GM12891 (cell line): ENCODE results near the gene TNK2.
"Not testable (repeated sequence)": the region's sequence is repeated elsewhere in the genome, so short reads cannot be mapped to it uniquely, and the experiment has no call there.

ENCODE experiments used
- DNase-seq: peaks from one replicate; pipeline ENCODE4 v3.0.0; 2011; ENCODE audit warnings: low spot score; ENCODE audit not compliant: insufficient read length
- FAIRE-seq: peaks from 2 replicates; lab custom pipeline; 2011; peaks lifted over from hg19 to GRCh38; lab: Jason Lieb, UNC
- PAX5 ChIP-seq: IDR thresholded peaks from 2 replicates; pipeline ENCODE4 v1.6.1; 2011; ENCODE audit warnings: low read length, moderate library complexity, mild to moderate bottlenecking; ENCODE audit not compliant: insufficient read depth, severe bottlenecking
- POLR2A ChIP-seq: IDR thresholded peaks from 2 replicates; pipeline ENCODE4 v1.6.1; 2011; ENCODE audit warnings: low read depth, low read length, control low read depth
- POLR2AphosphoS5 ChIP-seq: IDR thresholded peaks from 2 replicates; pipeline ENCODE4 v1.6.1; 2011; ENCODE audit warnings: low read depth, low read length, control low read depth
- POU2F2 ChIP-seq: IDR thresholded peaks from 2 replicates; pipeline ENCODE4 v1.6.1; 2011; ENCODE audit warnings: low read depth, mild to moderate bottlenecking, control low read depth, low read length, moderate library complexity
- SPI1 ChIP-seq: IDR thresholded peaks from 2 replicates; pipeline ENCODE4 v1.6.1; 2011; ENCODE audit warnings: low read depth, low read length, control low read depth
- TAF1 ChIP-seq: IDR thresholded peaks from 2 replicates; pipeline ENCODE4 v1.6.1; 2011; ENCODE audit warnings: low read depth, low read length, control low read depth

Gene TNK2

GRCh38 chr3:195866686-195867511, 41.5 kb downstream of the TNK2 start:
- DNase-seq: no peak
- no peak for FAIRE-seq
- TF ChIP-seq POLR2AphosphoS5: no peak
- no peak for TF ChIP-seq POU2F2
- TF ChIP-seq PAX5: no peak
- TF ChIP-seq POLR2A: no peak

DNA sequence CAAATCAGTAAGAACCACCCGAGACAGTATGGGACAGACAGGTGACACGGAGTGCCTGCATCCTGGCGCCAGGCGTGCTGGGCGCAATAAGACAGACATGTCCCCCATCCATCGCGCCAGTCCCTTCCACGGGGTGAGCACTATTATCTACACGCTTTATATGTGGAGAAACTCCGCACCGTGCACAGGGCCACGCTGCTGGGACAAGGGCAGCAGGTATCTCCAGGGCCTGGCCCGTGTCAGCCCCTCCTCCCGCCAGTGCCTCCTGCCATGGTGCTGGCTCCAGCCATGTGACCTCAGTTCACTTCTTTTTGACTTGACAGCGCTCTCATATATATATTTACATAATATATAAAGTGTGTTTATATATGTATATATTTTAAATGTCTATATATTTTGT, 42.6 kb downstream of the TNK2 start:
- no peak for DNase-seq
- TF ChIP-seq POLR2A: no peak
- no peak for TF ChIP-seq PAX5
- no peak for TF ChIP-seq SPI1
- FAIRE-seq: no peak

DNA sequence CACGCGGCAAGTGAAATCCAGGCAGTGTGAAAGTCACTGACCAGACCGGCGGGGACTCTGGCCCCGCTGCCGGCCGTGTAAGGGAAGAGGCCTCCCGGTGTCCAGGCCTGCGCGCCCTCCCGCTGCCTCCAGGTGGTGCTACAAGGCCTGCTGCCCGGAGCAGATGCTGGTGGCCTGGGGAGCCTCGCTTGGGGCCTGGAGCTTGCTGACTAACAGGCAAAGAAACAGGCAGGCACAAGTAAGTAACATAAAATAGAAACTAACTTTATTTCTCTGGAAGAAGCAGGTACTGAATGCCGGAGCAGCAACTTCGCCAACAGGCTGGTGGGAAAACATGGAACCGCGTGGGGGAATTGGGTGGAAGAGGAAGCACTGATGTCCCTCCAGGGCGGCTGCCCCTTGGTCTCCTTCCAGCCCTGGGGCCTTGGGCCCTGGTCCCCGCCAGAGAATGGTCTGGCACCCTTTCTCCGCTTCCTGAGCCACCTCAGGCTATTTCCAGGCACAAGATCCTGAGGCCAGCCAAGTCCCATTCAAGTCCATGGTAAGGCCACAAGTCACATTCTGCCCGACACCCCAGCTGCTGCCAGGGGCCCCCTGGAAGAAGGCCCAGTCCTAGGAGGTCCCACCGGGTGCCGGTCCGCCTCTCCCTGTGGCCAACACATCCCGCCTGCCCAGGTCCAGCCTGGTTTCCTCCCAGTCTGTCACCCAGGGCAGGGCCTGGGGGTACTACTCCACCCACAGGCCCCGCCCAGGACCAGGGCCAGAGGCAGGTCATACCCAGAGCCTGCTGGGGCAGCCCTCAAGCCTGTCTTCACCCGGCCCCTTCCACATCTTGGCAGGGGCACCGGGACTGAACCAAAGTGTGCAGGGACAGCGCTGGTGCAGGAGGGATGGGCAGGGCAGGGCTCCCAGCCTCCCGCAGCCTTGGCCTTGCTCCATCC, 45.0 kb downstream of the TNK2 start:
- DNase-seq: peak; percentile 90
- peak; percentile 71 for FAIRE-seq
- no peak for TF ChIP-seq TAF1
- no peak for TF ChIP-seq POLR2AphosphoS5
- TF ChIP-seq POLR2A: no peak
- TF ChIP-seq PAX5: no peak
- TF ChIP-seq SPI1: no peak

GRCh38 chr3:195862318-195862717, 46.0 kb downstream of the TNK2 start:
- not testable (repeated sequence) for FAIRE-seq, DNase-seq

- FAIRE-seq: no peak
- TF ChIP-seq TAF1: no peak
- TF ChIP-seq POLR2A: no peak
- TF ChIP-seq PAX5: no peak
- TF ChIP-seq POLR2AphosphoS5: no peak
- TF ChIP-seq SPI1: no peak
- no peak for TF ChIP-seq POU2F2
- DNase-seq: no peak
Measured at GRCh38 chr3:195860456-195860855, 47.9 kb downstream of the TNK2 start.

- TF ChIP-seq POU2F2 (no peak), POLR2A (no peak), POLR2AphosphoS5 (no peak), TAF1 (no peak), SPI1 (no peak), PAX5 (no peak)
- FAIRE-seq: no peak
- no peak for DNase-seq
Measured at GRCh38 chr3:195859846-195860411, 48.4 kb downstream of the TNK2 start.

DNA sequence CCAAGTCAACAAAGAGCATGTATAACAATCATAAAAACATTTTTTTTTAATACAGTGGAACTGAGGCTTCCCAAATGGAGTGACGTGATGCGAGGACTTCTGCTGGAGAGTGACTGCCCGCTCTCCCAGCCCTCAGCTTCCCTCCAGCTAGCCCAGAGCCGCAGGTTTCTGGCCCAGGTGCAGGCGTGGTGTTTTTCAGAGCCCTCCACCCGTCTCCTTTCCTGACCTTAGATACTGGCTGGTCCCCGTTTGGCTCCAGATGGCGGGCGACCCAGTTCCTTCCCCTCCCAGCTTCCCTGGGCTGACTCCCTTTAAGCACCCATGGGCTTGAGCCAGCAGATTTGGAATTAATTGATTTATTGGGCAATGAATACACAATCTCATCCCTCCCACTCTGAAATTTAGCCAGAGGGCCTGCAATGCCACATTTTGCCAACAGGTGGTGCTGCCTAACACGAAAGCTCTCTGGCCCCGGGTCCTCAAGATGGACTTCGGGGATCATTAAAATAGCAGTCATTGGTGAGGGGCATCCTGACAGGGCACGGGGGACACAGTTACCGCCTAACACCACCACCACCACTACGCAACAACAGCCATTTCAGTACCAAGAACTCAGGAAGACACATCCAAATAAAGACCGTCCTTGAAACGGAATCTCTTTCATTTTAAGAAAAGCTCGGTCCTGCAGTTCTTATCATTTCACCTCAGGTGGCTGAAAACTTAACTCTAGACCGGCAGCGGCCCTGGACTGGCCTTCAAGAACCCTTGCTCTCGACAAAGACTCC, 49.1 kb downstream of the TNK2 start:
- DNase-seq (peak; percentile 81), FAIRE-seq (no peak)
- TF ChIP-seq TAF1: no peak
- TF ChIP-seq POU2F2: no peak

DNA sequence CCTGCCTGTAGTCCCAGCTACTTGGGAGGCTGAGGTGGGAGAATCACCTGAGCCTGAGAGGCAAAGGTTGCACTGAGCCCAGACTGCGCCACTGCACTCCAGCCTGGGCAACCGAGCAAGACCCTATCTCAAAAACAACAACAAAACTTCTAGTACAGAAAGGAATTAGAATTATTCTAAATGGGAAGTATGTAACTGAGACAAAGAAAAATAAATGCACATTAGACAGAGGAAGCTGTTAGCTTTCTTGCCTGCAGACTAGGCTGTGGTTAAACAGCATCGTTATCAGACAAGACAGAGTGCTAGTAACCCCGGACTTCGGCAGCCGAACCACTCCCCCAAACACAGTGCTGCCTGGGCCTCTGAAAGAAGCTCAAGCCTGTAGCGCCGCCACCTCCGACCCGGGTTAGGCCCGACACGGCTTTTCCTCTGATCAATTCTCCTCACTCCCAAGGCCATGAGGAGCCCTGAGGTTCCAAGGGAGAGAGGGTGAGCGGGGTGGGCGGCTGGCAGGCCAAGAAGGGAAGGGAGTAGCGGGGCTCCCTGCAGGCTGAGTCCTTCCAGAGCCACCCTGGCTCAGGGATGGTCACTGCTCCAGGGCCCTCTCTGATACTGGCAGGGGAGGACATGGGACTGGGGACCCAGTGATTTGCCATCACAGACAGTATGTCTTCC, 51.8 kb downstream of the TNK2 start:
- FAIRE-seq: no peak
- DNase-seq: no peak
- TF ChIP-seq SPI1 (no peak), POLR2AphosphoS5 (no peak), PAX5 (no peak), POU2F2 (no peak), TAF1 (no peak), POLR2A (no peak)

GRCh38 chr3:195855471-195856409, 52.6 kb downstream of the TNK2 start:
- DNase-seq (no peak), FAIRE-seq (no peak)
- no peak for TF ChIP-seq POLR2A
